ENCODE measurements around the gene SVEP1.

Gene SVEP1

DNA sequence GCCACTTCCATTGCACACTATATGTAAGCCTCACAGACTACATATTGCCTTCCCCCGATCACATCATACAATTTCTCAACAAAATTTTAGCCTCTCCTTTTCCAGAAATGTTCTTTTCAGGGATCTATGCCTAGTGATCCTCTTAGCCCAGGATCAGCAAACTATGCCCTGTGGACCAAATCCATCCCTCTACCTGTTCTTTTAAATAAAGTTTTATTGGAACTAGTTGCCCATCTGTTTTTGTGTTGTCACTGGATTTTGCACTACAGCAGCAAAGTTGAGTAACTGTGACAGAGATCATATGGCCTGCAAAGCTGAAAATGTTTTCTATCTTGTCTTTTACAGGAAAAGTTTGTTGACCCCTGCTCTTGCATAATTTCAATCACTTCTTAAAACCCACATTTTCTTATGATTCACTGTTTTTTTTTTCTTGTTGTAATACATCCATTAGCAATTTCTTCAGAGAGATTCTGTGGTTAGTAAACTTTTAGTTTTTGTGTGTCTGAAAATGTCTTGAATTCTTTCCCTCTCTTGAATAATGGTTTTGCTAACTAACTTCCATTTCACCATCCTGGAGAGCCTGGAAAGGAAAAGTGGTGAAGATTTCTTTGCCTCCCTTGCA lies 248.9 kb downstream of the SVEP1 start:
- Histone ChIP-seq H3K9me3 (no peaks in the 10 kb centered on the region), H3K27me3 (no peaks in the 10 kb centered on the region), H3K4me1 (ENCODE audit: control insufficient read depth in 1 of 2, insufficient read depth in 1 of 2, low read depth in 1 of 2, low read length in 1 of 2) (peaks cover 16 to 19% of the 10 kb centered on the region in 2 experiments), H3K36me3 (no peaks in the 10 kb centered on the region), H3K27ac (peak overlapping the region; percentile 59), H3K4me3 (ENCODE audit: low read depth in 1 of 2, low read length in 1 of 2) (no peak overlapping the region)
- TF ChIP-seq, protein P1, sequence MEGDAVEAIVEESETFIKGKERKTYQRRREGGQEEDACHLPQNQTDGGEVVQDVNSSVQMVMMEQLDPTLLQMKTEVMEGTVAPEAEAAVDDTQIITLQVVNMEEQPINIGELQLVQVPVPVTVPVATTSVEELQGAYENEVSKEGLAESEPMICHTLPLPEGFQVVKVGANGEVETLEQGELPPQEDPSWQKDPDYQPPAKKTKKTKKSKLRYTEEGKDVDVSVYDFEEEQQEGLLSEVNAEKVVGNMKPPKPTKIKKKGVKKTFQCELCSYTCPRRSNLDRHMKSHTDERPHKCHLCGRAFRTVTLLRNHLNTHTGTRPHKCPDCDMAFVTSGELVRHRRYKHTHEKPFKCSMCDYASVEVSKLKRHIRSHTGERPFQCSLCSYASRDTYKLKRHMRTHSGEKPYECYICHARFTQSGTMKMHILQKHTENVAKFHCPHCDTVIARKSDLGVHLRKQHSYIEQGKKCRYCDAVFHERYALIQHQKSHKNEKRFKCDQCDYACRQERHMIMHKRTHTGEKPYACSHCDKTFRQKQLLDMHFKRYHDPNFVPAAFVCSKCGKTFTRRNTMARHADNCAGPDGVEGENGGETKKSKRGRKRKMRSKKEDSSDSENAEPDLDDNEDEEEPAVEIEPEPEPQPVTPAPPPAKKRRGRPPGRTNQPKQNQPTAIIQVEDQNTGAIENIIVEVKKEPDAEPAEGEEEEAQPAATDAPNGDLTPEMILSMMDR (IDR thresholded peaks at IDR 0.05), result no peak

DNA sequence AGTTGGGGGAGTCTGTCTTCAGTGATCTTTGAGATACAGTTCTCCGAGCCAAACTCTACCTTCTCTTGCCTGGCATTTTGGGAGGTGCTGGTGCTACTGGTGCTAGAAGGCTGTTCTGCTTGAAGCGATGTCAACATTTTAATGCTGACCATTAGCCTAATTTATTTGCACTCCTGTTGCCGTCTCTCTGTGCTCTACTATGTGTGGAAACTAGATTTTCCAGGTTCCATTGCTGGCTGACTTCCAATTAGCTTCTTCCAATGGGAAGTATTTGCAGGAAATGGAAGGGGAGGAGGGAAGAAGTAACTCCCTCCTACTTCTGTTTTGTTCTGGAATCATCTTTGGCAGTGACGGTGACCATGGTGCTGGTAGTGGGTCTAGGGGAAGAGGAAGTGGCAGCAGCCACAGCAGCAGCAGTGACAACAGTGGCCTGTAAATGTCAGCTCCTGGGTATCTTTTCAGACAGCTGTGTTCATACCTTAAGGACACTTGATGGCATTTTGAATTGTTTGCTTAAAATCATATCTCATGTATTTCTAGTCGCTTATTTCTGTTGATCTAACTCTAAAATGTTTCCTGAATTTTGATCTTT lies 249.8 kb downstream of the SVEP1 start:
- Histone ChIP-seq H3K4me3 (ENCODE audit: low read depth in 1 of 2, low read length in 1 of 2) (no peak overlapping the region), H3K27ac (peak overlapping the region; percentile 59)
- TF ChIP-seq, protein P1 (IDR thresholded peaks at IDR 0.05), result no peak

DNA sequence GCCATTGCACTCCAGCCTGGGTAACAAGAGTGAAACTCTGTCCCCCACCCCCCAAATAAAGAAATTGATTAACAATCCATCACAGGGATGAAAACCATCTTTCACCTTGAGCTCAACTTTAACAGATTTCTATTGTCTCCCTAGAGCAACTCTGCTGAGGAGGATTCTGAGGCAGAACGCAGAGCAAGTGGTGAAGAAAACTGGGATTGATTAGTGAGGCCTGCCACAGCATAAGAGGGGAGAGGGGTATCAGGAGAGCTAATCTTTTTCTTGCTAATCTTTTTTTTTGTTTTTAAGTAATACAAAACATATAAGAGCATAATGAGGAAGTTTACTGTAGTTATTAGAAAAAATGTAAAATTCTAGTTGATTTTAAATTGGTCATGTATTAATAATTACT lies 250.8 kb downstream of the SVEP1 start:
- no peaks in the 10 kb centered on the region for H3K27me3 ChIP-seq
- H3K9me3 ChIP-seq, result no peaks in the 10 kb centered on the region
- no peaks in the 10 kb centered on the region for H3K36me3 ChIP-seq
- TF ChIP-seq, protein P1 (IDR thresholded peaks at IDR 0.05), result no peak
- H3K27ac ChIP-seq, result no peak overlapping the region
- no peak overlapping the region for H3K4me3 ChIP-seq (ENCODE audit: low read depth in 1 of 2, low read length in 1 of 2)
- H3K4me1 ChIP-seq (ENCODE audit: control insufficient read depth in 1 of 2, insufficient read depth in 1 of 2, low read depth in 1 of 2, low read length in 1 of 2), result peaks cover 16 to 24% of the 10 kb centered on the region in 2 experiments

More for the DNA sequence above, 249.8 kb downstream of the SVEP1 start:
- no peaks in the 10 kb centered on the region for H3K27me3 ChIP-seq
- H3K36me3 ChIP-seq, result no peaks in the 10 kb centered on the region
- H3K9me3 ChIP-seq, result no peaks in the 10 kb centered on the region
- H3K4me1 ChIP-seq (ENCODE audit: control insufficient read depth in 1 of 2, insufficient read depth in 1 of 2, low read depth in 1 of 2, low read length in 1 of 2), result peaks cover 16 to 20% of the 10 kb centered on the region in 2 experiments

DNA sequence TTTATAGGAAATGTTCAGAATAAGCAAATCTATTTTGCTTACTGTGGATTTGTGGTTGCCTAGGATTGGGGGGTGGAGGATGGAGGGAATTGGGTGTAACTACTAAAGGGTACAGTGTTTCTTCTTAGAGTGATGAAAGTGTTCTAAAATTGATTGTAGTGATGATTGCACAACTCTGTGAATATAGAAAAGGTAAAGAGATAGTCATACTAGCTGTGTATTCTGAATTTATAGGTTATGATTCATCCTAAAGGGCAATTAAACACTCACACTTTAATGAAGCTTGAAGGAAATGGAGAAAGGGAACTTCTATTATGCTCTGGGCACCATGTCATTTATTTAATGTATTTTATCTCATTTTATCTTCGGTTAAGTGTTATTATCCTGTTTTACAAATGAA lies 251.8 kb downstream of the SVEP1 start:
- Histone ChIP-seq H3K9me3 (no peaks in the 10 kb centered on the region), H3K27ac (no peak overlapping the region), H3K27me3 (no peaks in the 10 kb centered on the region), H3K4me1 (ENCODE audit: control insufficient read depth in 1 of 2, insufficient read depth in 1 of 2, low read depth in 1 of 2, low read length in 1 of 2) (peaks cover 16 to 24% of the 10 kb centered on the region in 2 experiments), H3K36me3 (no peaks in the 10 kb centered on the region), H3K4me3 (ENCODE audit: low read depth in 1 of 2, low read length in 1 of 2) (no peak overlapping the region)
- TF ChIP-seq, protein P1 (IDR thresholded peaks at IDR 0.05), result no peak

DNA sequence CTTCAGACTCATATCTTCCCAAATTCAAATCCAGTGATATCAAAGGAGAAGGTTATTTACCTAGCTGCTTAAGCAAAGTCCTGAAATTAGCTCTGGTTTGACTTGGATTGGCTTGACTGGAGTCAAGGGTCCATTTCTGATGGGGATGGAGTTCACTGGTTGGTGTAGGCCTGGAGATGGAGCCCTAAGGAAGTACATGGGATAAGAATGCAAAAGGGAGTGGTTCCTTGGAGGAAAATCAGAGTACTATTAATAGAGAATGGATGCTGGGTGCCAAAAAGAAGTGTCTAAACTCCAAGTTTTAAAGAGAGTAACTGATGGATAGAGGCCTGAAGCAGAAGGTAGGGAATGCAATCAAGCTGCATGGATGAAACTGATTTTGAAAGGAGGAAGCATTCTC lies 255.7 kb downstream of the SVEP1 start:
- Histone ChIP-seq H3K36me3 (no peaks in the 10 kb centered on the region), H3K27ac (no peak overlapping the region), H3K9me3 (no peaks in the 10 kb centered on the region), H3K27me3 (no peaks in the 10 kb centered on the region), H3K4me3 (ENCODE audit: low read depth in 1 of 2, low read length in 1 of 2) (no peak overlapping the region), H3K4me1 (ENCODE audit: control insufficient read depth in 1 of 2, insufficient read depth in 1 of 2, low read depth in 1 of 2, low read length in 1 of 2) (peaks cover 17 to 22% of the 10 kb centered on the region in 2 experiments)
- TF ChIP-seq, protein P1 (IDR thresholded peaks at IDR 0.05), result no peak

Measured in neutrophil (primary cell).